ENCODE data around the gene UBAC1.
"Not testable (repeated sequence)": the region's sequence is repeated elsewhere in the genome, so short reads cannot be mapped to it uniquely, and the experiment has no call there.

Gene UBAC1

GRCh38 chr9:135969064-135969683, 8.0 kb upstream of the UBAC1 start:
- POLR2A ChIA-PET: no interaction called here
- TF ChIP-seq CTCF (IDR thresholded peaks at IDR 0.05; ENCODE audit: control extremely low read depth, extremely low read depth, low read depth, missing control alignments): no peak
- CTCF ChIA-PET: interaction anchor here (1.5 to 2.7 kb wide), 5 partner anchors 8 to 153 kb away, joined by 4 to 21 read pairs (median 11); partner anchors contain the start of gene UBAC1
- no peak for DNase-seq (ENCODE audit: extremely low spot score)

- TF ChIP-seq CTCF (IDR thresholded peaks at IDR 0.05; ENCODE audit: control extremely low read depth, extremely low read depth, low read depth, missing control alignments): no peak
- ChIA-PET CTCF (interaction anchor here (0.5 to 4.1 kb wide), 22 partner anchors 8 to 367 kb away, joined by 3 to 56 read pairs (median 5); no protein-coding TSS in a partner anchor), POLR2A (no interaction called here)
- no peak for DNase-seq (ENCODE audit: extremely low spot score)
These were observed 7.4 kb upstream of the UBAC1 start for GRCh38 chr9:135968601-135969000.

GRCh38 chr9:135968083-135968476, 6.9 kb upstream of the UBAC1 start:
- TF ChIP-seq CTCF (IDR thresholded peaks at IDR 0.05; ENCODE audit: control extremely low read depth, extremely low read depth, low read depth, missing control alignments): no peak
- no peak for DNase-seq (ENCODE audit: extremely low spot score)
- CTCF ChIA-PET: interaction anchor here (0.5 to 4.1 kb wide), 25 partner anchors 8 to 367 kb away, joined by 3 to 56 read pairs (median 5); no protein-coding TSS in a partner anchor
- POLR2A ChIA-PET: no interaction called here

GRCh38 chr9:135966916-135967260, 5.7 kb upstream of the UBAC1 start:
- DNase-seq (ENCODE audit: extremely low spot score); POLR2A ChIA-PET: not testable (repeated sequence)
- CTCF ChIA-PET: interaction anchor here (0.7 to 4.1 kb wide), 25 partner anchors 8 to 160 kb away, joined by 3 to 56 read pairs (median 5); no protein-coding TSS in a partner anchor

- TF ChIP-seq CTCF (IDR thresholded peaks at IDR 0.05; ENCODE audit: control extremely low read depth, extremely low read depth, low read depth, missing control alignments): no peak
- ChIA-PET POLR2A (no interaction called here), CTCF (interaction anchor here (4.1 kb wide), 1 partner anchor 158 kb away, joined by 56 read pairs; no protein-coding TSS in a partner anchor)
- DNase-seq (ENCODE audit: extremely low spot score): no peak
These were observed 4.1 kb upstream of the UBAC1 start for GRCh38 chr9:135965124-135965756.

- ChIA-PET CTCF (interaction anchor here (1.2 kb wide), 1 partner anchor 158 kb away, joined by 3 read pairs; no protein-coding TSS in a partner anchor), POLR2A (no interaction called here)
- no peak for DNase-seq (ENCODE audit: extremely low spot score)
- no peak for TF ChIP-seq CTCF (IDR thresholded peaks at IDR 0.05; ENCODE audit: control extremely low read depth, extremely low read depth, low read depth, missing control alignments)
These were observed 2.8 kb upstream of the UBAC1 start for GRCh38 chr9:135963938-135964337.

- TF ChIP-seq CTCF (IDR thresholded peaks at IDR 0.05; ENCODE audit: control extremely low read depth, extremely low read depth, low read depth, missing control alignments): no peak
- ChIA-PET CTCF (interaction anchor here (1.2 kb wide), 1 partner anchor 159 kb away, joined by 3 read pairs; no protein-coding TSS in a partner anchor), POLR2A (no interaction called here)
- DNase-seq (ENCODE audit: extremely low spot score): no peak
These were observed 2.2 kb upstream of the UBAC1 start for GRCh38 chr9:135963338-135963737.
